ENCODE data around the gene TYMP.

Gene TYMP

GRCh38 chr22:50572965-50573364, 43.2 kb upstream of the TYMP start:
- DNase-seq: peak in 1 of 2 donors; percentile 56

GRCh38 chr22:50571264-50572175, 41.7 kb upstream of the TYMP start:
- H3K4me3 ChIP-seq: no peak overlapping the region
- intact Hi-C loops (cut with DNase I; ENCODE audit: low total_unique reads): no loop called here
- H3K9me3 ChIP-seq: no peaks in the 10 kb centered on the region
- H3K27me3 ChIP-seq: peaks cover 0 to 6% of the 10 kb centered on the region in 2 donors
- no peak for DNase-seq
- peaks cover 0 to 58% (median 0%) of the 10 kb centered on the region in 3 donors for H3K36me3 ChIP-seq
- TF ChIP-seq CTCF (IDR thresholded peaks at IDR 0.05): no peak
- no peak overlapping the region for H3K27ac ChIP-seq
- no peaks in the 10 kb centered on the region for H3K4me1 ChIP-seq

More at GRCh38 chr22:50572965-50573364, 43.2 kb upstream of the TYMP start:
- no peak for TF ChIP-seq CTCF (IDR thresholded peaks at IDR 0.05)
- Histone ChIP-seq H3K27me3 (peaks cover 0 to 20% of the 10 kb centered on the region in 2 donors), H3K4me3 (no peak overlapping the region), H3K27ac (no peak overlapping the region), H3K36me3 (peaks cover 0 to 58% (median 0%) of the 10 kb centered on the region in 3 donors), H3K9me3 (no peaks in the 10 kb centered on the region), H3K4me1 (peaks cover 0 to 1% (median under 1%) of the 10 kb centered on the region in 4 donors)
- intact Hi-C loops (cut with DNase I; ENCODE audit: low total_unique reads): no loop called here

GRCh38 chr22:50570861-50571260, 41.0 kb upstream of the TYMP start:
- Histone ChIP-seq H3K27ac (no peak overlapping the region), H3K4me3 (no peak overlapping the region), H3K36me3 (peaks cover 0 to 58% (median 0%) of the 10 kb centered on the region in 3 donors), H3K9me3 (no peaks in the 10 kb centered on the region), H3K4me1 (no peaks in the 10 kb centered on the region), H3K27me3 (peaks cover 0 to under 1% of the 10 kb centered on the region in 2 donors)
- no peak for DNase-seq
- intact Hi-C loops (cut with DNase I; ENCODE audit: low total_unique reads): no loop called here
- TF ChIP-seq CTCF (IDR thresholded peaks at IDR 0.05): no peak

- no peak for TF ChIP-seq CTCF (IDR thresholded peaks at IDR 0.05)
- Histone ChIP-seq H3K4me1 (no peaks in the 10 kb centered on the region), H3K27me3 (no peaks in the 10 kb centered on the region), H3K27ac (no peak overlapping the region), H3K36me3 (peaks cover 0 to 58% (median 0%) of the 10 kb centered on the region in 3 donors), H3K9me3 (no peaks in the 10 kb centered on the region), H3K4me3 (no peak overlapping the region)
- intact Hi-C loops (cut with DNase I; ENCODE audit: low total_unique reads): no loop called here
- no peak for DNase-seq
Measured at GRCh38 chr22:50569896-50570535, 40.2 kb upstream of the TYMP start.

GRCh38 chr22:50569041-50569459, 39.2 kb upstream of the TYMP start:
- no peak for DNase-seq
- Histone ChIP-seq H3K27ac (no peak overlapping the region), H3K9me3 (no peaks in the 10 kb centered on the region), H3K4me3 (no peak overlapping the region), H3K4me1 (peaks cover 0 to under 1% (median 0%) of the 10 kb centered on the region in 4 donors), H3K27me3 (no peaks in the 10 kb centered on the region), H3K36me3 (peaks cover 0 to 55% (median 0%) of the 10 kb centered on the region in 3 donors)
- no peak for TF ChIP-seq CTCF (IDR thresholded peaks at IDR 0.05)
- intact Hi-C loops (cut with DNase I; ENCODE audit: low total_unique reads): no loop called here

All from tibial artery (tissue), 4 donors.